WTC11 (cell line): ENCODE data around the gene ZFYVE28. TPM values are rescaled to one million over a fixed set of nuclear protein-coding genes. Genes with fewer than 3 reads are reported as not detected.

Experiments
- AFF4 ChIP-seq: sonication (generic); formaldehyde crosslinking; IDR thresholded peaks from 2 replicates; pipeline ENCODE4 v1.8.1; 2023; ENCODE audit warnings: mild to moderate bottlenecking, missing genetic modification reagents, borderline replicate concordance
- ARID4B ChIP-seq: sonication (generic); formaldehyde crosslinking; IDR thresholded peaks from 2 replicates; pipeline ENCODE4 v1.8.0; 2023; ENCODE audit warnings: missing genetic modification reagents, mild to moderate bottlenecking, borderline replicate concordance
- ATF6 ChIP-seq: sonication (generic); formaldehyde crosslinking; IDR thresholded peaks from 2 replicates; pipeline ENCODE4 v1.8.1; 2023; ENCODE audit warnings: mild to moderate bottlenecking, missing genetic modification reagents
- CBFB ChIP-seq: sonication (generic); formaldehyde crosslinking; IDR thresholded peaks from 2 replicates; pipeline ENCODE4 v1.8.1; 2022; ENCODE audit warnings: mild to moderate bottlenecking, low read depth, missing genetic modification reagents
- E2F4 ChIP-seq: sonication (generic); formaldehyde crosslinking; IDR thresholded peaks from 2 replicates; pipeline ENCODE4 v1.8.1; 2022; ENCODE audit warnings: low read depth, mild to moderate bottlenecking, moderate library complexity, missing genetic modification reagents, borderline replicate concordance
- ETV6 ChIP-seq: sonication (generic); formaldehyde crosslinking; IDR thresholded peaks from 2 replicates; pipeline ENCODE4 v1.8.1; 2022; ENCODE audit warnings: mild to moderate bottlenecking, missing genetic modification reagents
- GABPB1 ChIP-seq: sonication (generic); formaldehyde crosslinking; IDR thresholded peaks from 2 replicates; pipeline ENCODE4 v1.8.1; 2023; ENCODE audit warnings: mild to moderate bottlenecking, missing genetic modification reagents
- NR1H2 ChIP-seq: sonication (generic); formaldehyde crosslinking; IDR thresholded peaks from 2 replicates; pipeline ENCODE4 v1.9.0; 2021; ENCODE audit warnings: mild to moderate bottlenecking, moderate library complexity, missing genetic modification reagents
- PRRX2 ChIP-seq: fragments of 250-450 bp; sonication (Bioruptor Pico); IDR thresholded peaks from 2 replicates; pipeline ENCODE4 v1.8.0; 2021; ENCODE audit warnings: mild to moderate bottlenecking
- ZMAT4 ChIP-seq: fragments of 250-450 bp; sonication (Bioruptor Pico); IDR thresholded peaks from 2 replicates; pipeline ENCODE4 v1.9.0; 2021; ENCODE audit warnings: mild to moderate bottlenecking
- ZNF138 ChIP-seq: sonication (generic); formaldehyde crosslinking; conservative IDR thresholded peaks from 2 replicates; pipeline ENCODE4 v1.8.1; 2022; ENCODE audit warnings: mild to moderate bottlenecking, moderate library complexity, missing genetic modification reagents
- ZNF532 ChIP-seq: fragments of 250-450 bp; sonication (Bioruptor Pico); IDR thresholded peaks from 2 replicates; pipeline ENCODE4 v1.9.0; 2021; ENCODE audit warnings: mild to moderate bottlenecking, borderline replicate concordance
- total RNA-seq: library from RNA; stranded (reverse); gene quantifications from 3 replicates; pipeline ENCODE4 v1.2.3, GENCODE V29; 2021
- TF ChIP-seq, protein P1 (sequence below): sonication (generic); formaldehyde crosslinking; IDR thresholded peaks from 2 replicates; pipeline ENCODE4 v1.8.1; 2022; ENCODE audit warnings: low read depth, missing genetic modification reagents, borderline replicate concordance
- TF ChIP-seq, protein P2 (sequence below): fragments of 250-450 bp; sonication (Bioruptor Pico); IDR thresholded peaks from 2 replicates; pipeline ENCODE4 v1.9.0; 2021; ENCODE audit warnings: moderate library complexity, mild to moderate bottlenecking, inconsistent platforms, borderline replicate concordance

Gene ZFYVE28
- total RNA-seq, 1 experiment from 2014 or later = 7.8 TPM

- TF ChIP-seq AFF4 (no peak), ETV6 (peak; percentile 45; the same call in 1 of the 2 replicates), ATF6 (no peak), ZMAT4 (CRISPR knock-in tag) (no peak), ZNF138 (CRISPR knock-in tag) (no peak), CBFB (CRISPR knock-in tag) (no peak), E2F4 (no peak), NR1H2 (CRISPR knock-in tag) (no peak), ZNF532 (CRISPR knock-in tag) (no peak), PRRX2 (no peak), ARID4B (CRISPR knock-in tag) (no peak), GABPB1 (CRISPR knock-in tag) (no peak)
- TF ChIP-seq, protein P1, sequence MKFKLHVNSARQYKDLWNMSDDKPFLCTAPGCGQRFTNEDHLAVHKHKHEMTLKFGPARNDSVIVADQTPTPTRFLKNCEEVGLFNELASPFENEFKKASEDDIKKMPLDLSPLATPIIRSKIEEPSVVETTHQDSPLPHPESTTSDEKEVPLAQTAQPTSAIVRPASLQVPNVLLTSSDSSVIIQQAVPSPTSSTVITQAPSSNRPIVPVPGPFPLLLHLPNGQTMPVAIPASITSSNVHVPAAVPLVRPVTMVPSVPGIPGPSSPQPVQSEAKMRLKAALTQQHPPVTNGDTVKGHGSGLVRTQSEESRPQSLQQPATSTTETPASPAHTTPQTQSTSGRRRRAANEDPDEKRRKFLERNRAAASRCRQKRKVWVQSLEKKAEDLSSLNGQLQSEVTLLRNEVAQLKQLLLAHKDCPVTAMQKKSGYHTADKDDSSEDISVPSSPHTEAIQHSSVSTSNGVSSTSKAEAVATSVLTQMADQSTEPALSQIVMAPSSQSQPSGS (CRISPR knock-in tag) = no peak
- TF ChIP-seq, protein P2, sequence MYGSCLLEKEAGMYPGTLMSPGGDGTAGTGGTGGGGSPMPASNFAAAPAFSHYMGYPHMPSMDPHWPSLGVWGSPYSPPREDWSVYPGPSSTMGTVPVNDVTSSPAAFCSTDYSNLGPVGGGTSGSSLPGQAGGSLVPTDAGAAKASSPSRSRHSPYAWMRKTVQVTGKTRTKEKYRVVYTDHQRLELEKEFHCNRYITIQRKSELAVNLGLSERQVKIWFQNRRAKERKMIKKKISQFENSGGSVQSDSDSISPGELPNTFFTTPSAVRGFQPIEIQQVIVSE (CRISPR knock-in tag) = no peak
Observed at GRCh38 chr4:2412885-2413716, 5.3 kb downstream of the ZFYVE28 start (continued).
